Measurements from ENCODE around the gene ESPN.
A peak's percentile ranks its signal among the peaks of the same experiment; 100 is the strongest.

Gene ESPN

DNA sequence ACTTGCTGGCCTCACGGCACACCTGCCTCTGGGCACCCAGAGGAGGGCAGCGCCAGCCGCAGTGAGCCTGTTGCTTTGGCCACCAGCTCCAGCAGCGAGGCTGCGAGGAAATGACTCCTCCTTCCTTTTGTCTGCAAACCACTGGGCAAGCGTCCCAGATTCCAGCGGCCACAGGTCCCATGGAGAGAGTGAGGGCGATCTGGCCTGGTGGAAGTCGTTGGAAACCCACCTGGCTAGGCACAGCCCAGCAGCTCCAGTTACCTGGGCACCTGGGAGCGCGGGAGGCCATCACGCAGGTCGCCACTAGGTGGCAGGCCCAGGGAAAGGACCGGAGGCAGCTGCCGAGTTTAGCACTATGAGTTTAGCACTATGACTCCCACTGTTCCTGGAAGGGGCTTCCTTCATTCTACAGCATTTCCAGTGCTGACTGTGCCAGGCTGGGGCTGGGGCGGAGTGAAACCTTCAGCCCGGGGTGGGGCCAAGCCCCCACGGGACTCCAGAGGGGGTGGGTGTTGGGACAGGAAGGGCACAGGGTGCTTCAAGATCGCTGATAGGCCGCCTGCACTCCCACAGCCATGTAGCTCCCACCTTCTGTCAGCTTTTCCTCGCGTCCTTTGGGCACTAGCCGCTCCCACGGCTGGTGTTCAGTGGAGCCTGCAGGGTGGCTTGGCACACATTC lies 1.1 kb upstream of the ESPN start (continued):
- TF ChIP-seq ZNF423 (tag by site-specific recombination; IDR thresholded peaks at IDR 0.05) (0 out of 2 replicates have a peak, but pooled peaks have one; percentile 14), ZNF777 (tag by site-specific recombination; IDR thresholded peaks at IDR 0.05; ENCODE audit: borderline replicate concordance) (no peak), ZNF629 (tag by site-specific recombination; IDR thresholded peaks at IDR 0.05) (no peak), ZNF544 (tag by site-specific recombination; IDR thresholded peaks at IDR 0.05) (no peak), ZSCAN16 (tag by site-specific recombination; IDR thresholded peaks at IDR 0.05) (no peak), ZNF324 (tag by site-specific recombination; IDR thresholded peaks at IDR 0.05) (no peak), ZNF660 (tag by site-specific recombination; IDR thresholded peaks at IDR 0.05) (no peak), ZNF16 (tag by site-specific recombination; IDR thresholded peaks at IDR 0.05; ENCODE audit: low read depth) (0 out of 2 replicates have a peak, but pooled peaks have one; percentile 62), ZNF341 (tag by site-specific recombination; IDR thresholded peaks at IDR 0.05; ENCODE audit: low read depth) (peak; percentile 86), ZNF138 (tag by site-specific recombination; IDR thresholded peaks at IDR 0.05; ENCODE audit: borderline replicate concordance) (no peak), ZNF174 (tag by site-specific recombination; IDR thresholded peaks at IDR 0.05) (no peak), ZNF132 (tag by site-specific recombination; IDR thresholded peaks at IDR 0.05; ENCODE audit: borderline replicate concordance) (no peak), ZNF843 (tag by site-specific recombination; IDR thresholded peaks at IDR 0.05) (no peak), BCL11A (tag by site-specific recombination; IDR thresholded peaks at IDR 0.05; ENCODE audit: low read depth) (no peak), GLIS1 (tag by site-specific recombination; IDR thresholded peaks at IDR 0.05) (peak; percentile 52; the same call in 1 of the 2 replicates), ZNF791 (tag by site-specific recombination; IDR thresholded peaks at IDR 0.05) (no peak), ZNF292 (tag by site-specific recombination; IDR thresholded peaks at IDR 0.05; ENCODE audit: borderline replicate concordance, low read depth) (no peak), ZNF792 (tag by site-specific recombination; IDR thresholded peaks at IDR 0.05) (no peak), ZNF404 (tag by site-specific recombination; IDR thresholded peaks at IDR 0.05) (no peak), ZFP3 (tag by site-specific recombination; IDR thresholded peaks at IDR 0.05; ENCODE audit: low read depth) (no peak), ZNF221 (tag by site-specific recombination; IDR thresholded peaks at IDR 0.05; ENCODE audit: borderline replicate concordance) (no peak), ZBTB17 (tag by site-specific recombination; IDR thresholded peaks at IDR 0.05) (no peak), ZFHX2 (tag by site-specific recombination; conservative IDR thresholded peaks at IDR 0.05) (peak; percentile 88), KLF9 (tag by site-specific recombination; IDR thresholded peaks at IDR 0.05; ENCODE audit: low read depth) (no peak), ZNF202 (tag by site-specific recombination; IDR thresholded peaks at IDR 0.05; ENCODE audit: borderline replicate concordance) (no peak), BCL11B (tag by site-specific recombination; IDR thresholded peaks at IDR 0.05; ENCODE audit: low read depth) (no peak)
- TF ChIP-seq, protein P1, sequence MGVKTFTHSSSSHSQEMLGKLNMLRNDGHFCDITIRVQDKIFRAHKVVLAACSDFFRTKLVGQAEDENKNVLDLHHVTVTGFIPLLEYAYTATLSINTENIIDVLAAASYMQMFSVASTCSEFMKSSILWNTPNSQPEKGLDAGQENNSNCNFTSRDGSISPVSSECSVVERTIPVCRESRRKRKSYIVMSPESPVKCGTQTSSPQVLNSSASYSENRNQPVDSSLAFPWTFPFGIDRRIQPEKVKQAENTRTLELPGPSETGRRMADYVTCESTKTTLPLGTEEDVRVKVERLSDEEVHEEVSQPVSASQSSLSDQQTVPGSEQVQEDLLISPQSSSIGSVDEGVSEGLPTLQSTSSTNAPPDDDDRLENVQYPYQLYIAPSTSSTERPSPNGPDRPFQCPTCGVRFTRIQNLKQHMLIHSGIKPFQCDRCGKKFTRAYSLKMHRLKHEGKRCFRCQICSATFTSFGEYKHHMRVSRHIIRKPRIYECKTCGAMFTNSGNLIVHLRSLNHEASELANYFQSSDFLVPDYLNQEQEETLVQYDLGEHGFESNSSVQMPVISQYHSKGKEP (tag by site-specific recombination; IDR thresholded peaks at IDR 0.05), result no peak
- TF ChIP-seq, protein P2, sequence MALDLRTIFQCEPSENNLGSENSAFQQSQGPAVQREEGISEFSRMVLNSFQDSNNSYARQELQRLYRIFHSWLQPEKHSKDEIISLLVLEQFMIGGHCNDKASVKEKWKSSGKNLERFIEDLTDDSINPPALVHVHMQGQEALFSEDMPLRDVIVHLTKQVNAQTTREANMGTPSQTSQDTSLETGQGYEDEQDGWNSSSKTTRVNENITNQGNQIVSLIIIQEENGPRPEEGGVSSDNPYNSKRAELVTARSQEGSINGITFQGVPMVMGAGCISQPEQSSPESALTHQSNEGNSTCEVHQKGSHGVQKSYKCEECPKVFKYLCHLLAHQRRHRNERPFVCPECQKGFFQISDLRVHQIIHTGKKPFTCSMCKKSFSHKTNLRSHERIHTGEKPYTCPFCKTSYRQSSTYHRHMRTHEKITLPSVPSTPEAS (tag by site-specific recombination; IDR thresholded peaks at IDR 0.05), result no peak
- TF ChIP-seq, protein P3, sequence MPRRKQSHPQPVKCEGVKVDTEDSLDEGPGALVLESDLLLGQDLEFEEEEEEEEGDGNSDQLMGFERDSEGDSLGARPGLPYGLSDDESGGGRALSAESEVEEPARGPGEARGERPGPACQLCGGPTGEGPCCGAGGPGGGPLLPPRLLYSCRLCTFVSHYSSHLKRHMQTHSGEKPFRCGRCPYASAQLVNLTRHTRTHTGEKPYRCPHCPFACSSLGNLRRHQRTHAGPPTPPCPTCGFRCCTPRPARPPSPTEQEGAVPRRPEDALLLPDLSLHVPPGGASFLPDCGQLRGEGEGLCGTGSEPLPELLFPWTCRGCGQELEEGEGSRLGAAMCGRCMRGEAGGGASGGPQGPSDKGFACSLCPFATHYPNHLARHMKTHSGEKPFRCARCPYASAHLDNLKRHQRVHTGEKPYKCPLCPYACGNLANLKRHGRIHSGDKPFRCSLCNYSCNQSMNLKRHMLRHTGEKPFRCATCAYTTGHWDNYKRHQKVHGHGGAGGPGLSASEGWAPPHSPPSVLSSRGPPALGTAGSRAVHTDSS (tag by site-specific recombination; IDR thresholded peaks at IDR 0.05), result no peak
- TF ChIP-seq, protein P4, sequence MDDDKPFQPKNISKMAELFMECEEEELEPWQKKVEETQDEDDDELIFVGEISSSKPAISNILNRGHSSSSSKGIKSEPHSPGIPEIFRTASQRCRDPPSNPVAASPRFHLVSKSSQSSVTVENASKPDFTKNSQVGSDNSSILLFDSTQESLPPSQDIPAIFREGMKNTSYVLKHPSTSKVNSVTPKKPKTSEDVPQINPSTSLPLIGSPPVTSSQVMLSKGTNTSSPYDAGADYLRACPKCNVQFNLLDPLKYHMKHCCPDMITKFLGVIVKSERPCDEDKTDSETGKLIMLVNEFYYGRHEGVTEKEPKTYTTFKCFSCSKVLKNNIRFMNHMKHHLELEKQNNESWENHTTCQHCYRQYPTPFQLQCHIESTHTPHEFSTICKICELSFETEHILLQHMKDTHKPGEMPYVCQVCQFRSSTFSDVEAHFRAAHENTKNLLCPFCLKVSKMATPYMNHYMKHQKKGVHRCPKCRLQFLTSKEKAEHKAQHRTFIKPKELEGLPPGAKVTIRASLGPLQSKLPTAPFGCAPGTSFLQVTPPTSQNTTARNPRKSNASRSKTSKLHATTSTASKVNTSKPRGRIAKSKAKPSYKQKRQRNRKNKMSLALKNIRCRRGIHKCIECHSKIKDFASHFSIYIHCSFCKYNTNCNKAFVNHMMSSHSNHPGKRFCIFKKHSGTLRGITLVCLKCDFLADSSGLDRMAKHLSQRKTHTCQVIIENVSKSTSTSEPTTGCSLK (tag by site-specific recombination; IDR thresholded peaks at IDR 0.05), result no peak
- TF ChIP-seq, protein P5, sequence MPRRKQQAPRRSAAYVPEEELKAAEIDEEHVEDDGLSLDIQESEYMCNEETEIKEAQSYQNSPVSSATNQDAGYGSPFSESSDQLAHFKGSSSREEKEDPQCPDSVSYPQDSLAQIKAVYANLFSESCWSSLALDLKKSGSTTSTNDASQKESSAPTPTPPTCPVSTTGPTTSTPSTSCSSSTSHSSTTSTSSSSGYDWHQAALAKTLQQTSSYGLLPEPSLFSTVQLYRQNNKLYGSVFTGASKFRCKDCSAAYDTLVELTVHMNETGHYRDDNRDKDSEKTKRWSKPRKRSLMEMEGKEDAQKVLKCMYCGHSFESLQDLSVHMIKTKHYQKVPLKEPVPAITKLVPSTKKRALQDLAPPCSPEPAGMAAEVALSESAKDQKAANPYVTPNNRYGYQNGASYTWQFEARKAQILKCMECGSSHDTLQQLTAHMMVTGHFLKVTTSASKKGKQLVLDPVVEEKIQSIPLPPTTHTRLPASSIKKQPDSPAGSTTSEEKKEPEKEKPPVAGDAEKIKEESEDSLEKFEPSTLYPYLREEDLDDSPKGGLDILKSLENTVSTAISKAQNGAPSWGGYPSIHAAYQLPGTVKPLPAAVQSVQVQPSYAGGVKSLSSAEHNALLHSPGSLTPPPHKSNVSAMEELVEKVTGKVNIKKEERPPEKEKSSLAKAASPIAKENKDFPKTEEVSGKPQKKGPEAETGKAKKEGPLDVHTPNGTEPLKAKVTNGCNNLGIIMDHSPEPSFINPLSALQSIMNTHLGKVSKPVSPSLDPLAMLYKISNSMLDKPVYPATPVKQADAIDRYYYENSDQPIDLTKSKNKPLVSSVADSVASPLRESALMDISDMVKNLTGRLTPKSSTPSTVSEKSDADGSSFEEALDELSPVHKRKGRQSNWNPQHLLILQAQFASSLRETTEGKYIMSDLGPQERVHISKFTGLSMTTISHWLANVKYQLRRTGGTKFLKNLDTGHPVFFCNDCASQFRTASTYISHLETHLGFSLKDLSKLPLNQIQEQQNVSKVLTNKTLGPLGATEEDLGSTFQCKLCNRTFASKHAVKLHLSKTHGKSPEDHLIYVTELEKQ (tag by site-specific recombination; IDR thresholded peaks at IDR 0.05; ENCODE audit: borderline replicate concordance), result no peak
